H9 (cell line): ENCODE data around the gene C5AR1. TPM values are rescaled to one million over a fixed set of nuclear protein-coding genes. Genes with fewer than 3 reads are reported as not detected.

Experiments
- DNase-seq: peaks from one replicate; pipeline ENCODE4 v3.0.0-alpha.2; 2017
- H2AFZ ChIP-seq: one replicate; pipeline ENCODE4 v1.6.1; 2013; ENCODE audit warnings: mild to moderate bottlenecking, low read length, control low read depth, moderate library complexity
- H2AK5ac ChIP-seq: 2 replicates; pipeline ENCODE4 v1.6.1; 2013; ENCODE audit warnings: low read length, control low read depth, mixed read lengths; ENCODE audit not compliant: insufficient read length
- H2BK120ac ChIP-seq: one replicate; pipeline ENCODE4 v1.6.1; 2013; ENCODE audit warnings: low read depth, mild to moderate bottlenecking, low read length, control low read depth, inconsistent platforms; ENCODE audit not compliant: poor library complexity, severe bottlenecking
- H2BK12ac ChIP-seq: 2 replicates; pipeline ENCODE4 v1.6.1; 2013; ENCODE audit warnings: low read length, control low read depth, mixed read lengths, low read depth; ENCODE audit not compliant: insufficient read length
- H2BK15ac ChIP-seq: 2 replicates; pipeline ENCODE4 v1.6.1; 2013; ENCODE audit warnings: low read depth, low read length, control low read depth
- H2BK20ac ChIP-seq: one replicate; pipeline ENCODE4 v1.6.1; 2013; ENCODE audit warnings: low read depth, mild to moderate bottlenecking, low read length, control low read depth, inconsistent platforms; ENCODE audit not compliant: poor library complexity, severe bottlenecking
- H2BK5ac ChIP-seq: 2 replicates; pipeline ENCODE4 v1.6.1; 2013; ENCODE audit warnings: low read length, control low read depth, mixed read lengths; ENCODE audit not compliant: insufficient read length
- H3K14ac ChIP-seq: 2 replicates; pipeline ENCODE4 v1.6.1; 2013; ENCODE audit warnings: low read length, control low read depth; ENCODE audit not compliant: insufficient read depth
- H3K18ac ChIP-seq: 2 replicates; pipeline ENCODE4 v1.6.1; 2013; ENCODE audit warnings: low read depth, mild to moderate bottlenecking, mixed read lengths, low read length, control low read depth; ENCODE audit not compliant: insufficient read length
- H3K23ac ChIP-seq: 2 replicates; pipeline ENCODE4 v1.6.1; 2013; ENCODE audit warnings: low read length, control low read depth, mixed read lengths, low read depth; ENCODE audit not compliant: insufficient read length
- H3K23me2 ChIP-seq: 2 replicates; pipeline ENCODE4 v1.6.1; 2013; ENCODE audit warnings: low read depth, mild to moderate bottlenecking, mixed read lengths, low read length, control low read depth; ENCODE audit not compliant: insufficient read length, poor library complexity, severe bottlenecking
- H3K27ac ChIP-seq: 2 replicates; pipeline ENCODE4 v1.5.1; 2013; ENCODE audit warnings: low read length, control low read depth, mixed read lengths, low read depth; ENCODE audit not compliant: insufficient read length
- H3K27me3 ChIP-seq: 2 replicates; pipeline ENCODE4 v1.6.1; 2013; ENCODE audit warnings: low read length, control low read depth, inconsistent platforms; ENCODE audit not compliant: insufficient read depth
- H3K4ac ChIP-seq: 2 replicates; pipeline ENCODE4 v1.6.1; 2013; ENCODE audit warnings: low read depth, mild to moderate bottlenecking, control low read depth, inconsistent platforms, low read length, moderate library complexity
- H3K4me1 ChIP-seq: 2 replicates; pipeline ENCODE4 v1.6.1; 2013; ENCODE audit warnings: low read length, control low read depth, inconsistent platforms; ENCODE audit not compliant: insufficient read depth
- H3K4me2 ChIP-seq: 2 replicates; pipeline ENCODE4 v1.6.1; 2013; ENCODE audit warnings: low read length, control low read depth, mixed read lengths; ENCODE audit not compliant: insufficient read length, insufficient read depth
- H3K56ac ChIP-seq: 2 replicates; pipeline ENCODE4 v1.6.1; 2013; ENCODE audit warnings: low read depth, mild to moderate bottlenecking, mixed read lengths, low read length, control low read depth; ENCODE audit not compliant: insufficient read length
- H3K79me1 ChIP-seq: 2 replicates; pipeline ENCODE4 v1.6.1; 2013; ENCODE audit warnings: low read depth, mild to moderate bottlenecking, moderate library complexity, low read length, control low read depth, inconsistent platforms; ENCODE audit not compliant: insufficient read depth, poor library complexity, severe bottlenecking
- H3K79me2 ChIP-seq: 2 replicates; pipeline ENCODE4 v1.6.1; 2013; ENCODE audit warnings: low read length, control low read depth, inconsistent platforms; ENCODE audit not compliant: insufficient read depth
- H3K9ac ChIP-seq: 2 replicates; pipeline ENCODE4 v1.6.1; 2013; ENCODE audit warnings: low read length, control low read depth, mixed read lengths; ENCODE audit not compliant: insufficient read length; ENCODE audit errors: extremely low read depth
- H3K9me3 ChIP-seq: one replicate; pipeline ENCODE4 v1.6.1; 2013; ENCODE audit warnings: low read depth, low read length, inconsistent platforms; ENCODE audit not compliant: control insufficient read depth
- H3T11ph ChIP-seq: one replicate; pipeline ENCODE4 v1.6.1; 2013; ENCODE audit warnings: mild to moderate bottlenecking, low read length, control low read depth, inconsistent platforms
- H4K20me1 ChIP-seq: one replicate; pipeline ENCODE4 v1.6.1; 2013; ENCODE audit not compliant: control insufficient read depth, insufficient read length, insufficient read depth
- H4K5ac ChIP-seq: 2 replicates; pipeline ENCODE4 v1.6.1; 2013; ENCODE audit warnings: low read depth, mild to moderate bottlenecking, mixed read lengths, low read length, control low read depth; ENCODE audit not compliant: insufficient read length
- H4K8ac ChIP-seq: replicated peaks from 2 replicates; pipeline ENCODE4 v1.6.1; 2013; ENCODE audit warnings: low read length, control low read depth, mixed read lengths, low read depth; ENCODE audit not compliant: insufficient read length
- H4K91ac ChIP-seq: 2 replicates; pipeline ENCODE4 v1.6.1; 2013; ENCODE audit warnings: low read depth, mild to moderate bottlenecking, moderate library complexity, mixed read lengths, low read length, control low read depth; ENCODE audit not compliant: insufficient read length
- H3K27ac Mint-ChIP-seq, 3 experiments: 2 replicates in 2 of 3; 3 replicates in 1 of 3; pipeline ENCODE4 v1.8.0; 2020 to 2021; ENCODE audit warnings: mixed read lengths in 3 of 3, mild to moderate bottlenecking in 1 of 3, moderate library complexity in 1 of 3
- H3K27me3 Mint-ChIP-seq: 2 replicates; pipeline ENCODE4 v1.8.0; 2021; ENCODE audit warnings: low read depth, mild to moderate bottlenecking, moderate library complexity, mixed read lengths
- H3K36me3 Mint-ChIP-seq, 3 experiments: 2 replicates in 2 of 3; 3 replicates in 1 of 3; pipeline ENCODE4 v1.8.0; 2020 to 2021; ENCODE audit warnings: low read depth in 3 of 3, mixed read lengths in 3 of 3; ENCODE audit not compliant: insufficient read depth in 1 of 3
- H3K4me1 Mint-ChIP-seq, 2 experiments: 2 replicates each; pipeline ENCODE4 v1.8.0; 2020; ENCODE audit warnings: mixed read lengths in 2 of 2
- H3K4me3 Mint-ChIP-seq, 2 experiments: 2 replicates in 1 of 2; 3 replicates in 1 of 2; pipeline ENCODE4 v1.8.0; 2020 to 2021; ENCODE audit warnings: mild to moderate bottlenecking in 2 of 2, mixed read lengths in 2 of 2, moderate library complexity in 1 of 2
- H3K9me3 Mint-ChIP-seq, 2 experiments: 2 replicates in 1 of 2; 3 replicates in 1 of 2; pipeline ENCODE4 v1.8.0; 2020; ENCODE audit warnings: mild to moderate bottlenecking in 2 of 2, mixed read lengths in 2 of 2, moderate library complexity in 1 of 2
- CTCF ChIP-seq: fragments of 200-600 bp; sonication (generic); conservative IDR thresholded peaks from 3 replicates; pipeline ENCODE4 v1.8.0; 2021; ENCODE audit warnings: antibody characterized with exemption, mild to moderate bottlenecking
- WGBS: extraction: QIAGEN DNeasy Blood & Tissue Kit; methylation state at CpG from one replicate; pipeline ENCODE4 v1.1.7; 2013; ENCODE audit warnings: missing lambda C conversion rate, low lambda C conversion rate, mixed read lengths; ENCODE audit not compliant: insufficient read length; ENCODE audit errors: extremely low coverage; 5-methylcytosine and 5-hydroxymethylcytosine counted together
- total RNA-seq: library from RNA; stranded (reverse); gene quantifications from 2 replicates; pipeline ENCODE4 v1.2.1, GENCODE V29; 2021

The C5AR1 gene
- total RNA-seq, 1 experiment from 2014 or later = 1.8 TPM

DNA sequence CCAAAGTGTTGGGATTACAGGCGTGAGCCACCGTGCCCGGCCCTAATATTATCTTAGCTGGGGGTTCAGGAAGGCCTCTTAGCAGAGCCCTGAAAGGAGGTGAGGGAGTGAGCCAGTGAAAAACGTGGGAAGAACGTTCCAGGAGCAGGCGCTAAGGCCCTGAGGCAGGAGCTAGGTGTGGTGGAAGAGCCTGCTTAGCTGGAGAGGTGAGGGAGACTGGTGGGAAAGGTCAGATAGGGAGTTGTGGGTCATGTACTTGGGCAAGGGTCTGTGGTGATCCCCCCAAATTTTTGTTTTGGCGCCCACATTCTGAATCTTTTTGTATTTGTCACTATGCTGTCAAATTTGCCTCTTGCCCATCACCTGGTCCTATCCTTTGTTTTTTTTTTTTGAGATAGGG is 40.1 kb upstream of the C5AR1 start:
- no peaks in the 10 kb centered on the region for H3K9me3 ChIP-seq
- H2BK12ac ChIP-seq = no peak overlapping the region
- Mint-ChIP-seq H3K4me1 (peaks cover 14 to 18% of the 10 kb centered on the region in 2 experiments), H3K27ac (no peak overlapping the region), H3K36me3 (peaks cover 26 to 51% (median 48%) of the 10 kb centered on the region in 3 experiments), H3K9me3 (no peaks in the 10 kb centered on the region), H3K27me3 (no peaks in the 10 kb centered on the region; the same call in 1 of the 2 replicates), H3K4me3 (no peak overlapping the region; a peak in 1 of 5 replicates)
- no peaks in the 10 kb centered on the region for H3K27me3 ChIP-seq
- no peak overlapping the region for H3K18ac ChIP-seq
- H3K14ac ChIP-seq = no peak overlapping the region
- H2AFZ ChIP-seq = no peak overlapping the region
- no peak overlapping the region for H3K4ac ChIP-seq
- H3K79me2 ChIP-seq = no peaks in the 10 kb centered on the region
- no peaks in the 10 kb centered on the region for H4K20me1 ChIP-seq
- H3K79me1 ChIP-seq = no peaks in the 10 kb centered on the region
- no peak overlapping the region for H3K56ac ChIP-seq
- H3T11ph ChIP-seq = no peak overlapping the region
- H3K27ac ChIP-seq = no peak overlapping the region
- no peak for TF ChIP-seq CTCF
- no CpG with 5 or more reads among the region's 7 CpGs for WGBS
- H2AK5ac ChIP-seq = no peak overlapping the region
- no peak overlapping the region for H2BK120ac ChIP-seq
- peaks cover 5% of the 10 kb centered on the region for H3K4me1 ChIP-seq
- H4K91ac ChIP-seq = no peak overlapping the region
- no peak overlapping the region for H3K23ac ChIP-seq
- H4K5ac ChIP-seq = no peak overlapping the region
- peaks cover 12% of the 10 kb centered on the region for H3K23me2 ChIP-seq
- no peak overlapping the region for H2BK5ac ChIP-seq
- no peak overlapping the region for H2BK15ac ChIP-seq
- H3K4me2 ChIP-seq = no peak overlapping the region
- no peak overlapping the region for H3K9ac ChIP-seq
- H4K8ac ChIP-seq = no peak overlapping the region
- H2BK20ac ChIP-seq = no peak overlapping the region
- no peak for DNase-seq
